Activated naive CD4-positive, alpha-beta T cell treated with anti-CD3 and anti-CD28 coated beads, Interleukin-2, amount 50 U/mL, for 24 hours (primary cell): ENCODE results near the gene UBTD2.
A peak's percentile ranks its signal among the peaks of the same experiment; 100 is the strongest.
"Not testable (repeated sequence)": the region's sequence is repeated elsewhere in the genome, so short reads cannot be mapped to it uniquely, and the experiment has no call there.

Experiments used
- H3K27ac Mint-ChIP-seq: one replicate; pipeline ENCODE4 v1.8.0; 2021; ENCODE audit warnings: mild to moderate bottlenecking, mixed read lengths
- H3K27me3 Mint-ChIP-seq: one replicate; pipeline ENCODE4 v1.8.0; 2021; ENCODE audit warnings: mixed read lengths
- H3K36me3 Mint-ChIP-seq: one replicate; pipeline ENCODE4 v1.8.0; 2021; ENCODE audit warnings: mixed read lengths
- H3K4me1 Mint-ChIP-seq: one replicate; pipeline ENCODE4 v1.8.0; 2021; ENCODE audit warnings: mixed read lengths
- H3K4me3 Mint-ChIP-seq: one replicate; pipeline ENCODE4 v1.8.0; 2021; ENCODE audit warnings: mild to moderate bottlenecking, mixed read lengths
- H3K9me3 Mint-ChIP-seq: one replicate; pipeline ENCODE4 v1.8.0; 2021; ENCODE audit warnings: mixed read lengths

Gene UBTD2

GRCh38 chr5:172302047-172302710, 18.6 kb upstream of the UBTD2 start:
- Mint-ChIP-seq H3K9me3 (no peaks in the 10 kb centered on the region), H3K27ac (no peak overlapping the region), H3K27me3 (peaks cover 2% of the 10 kb centered on the region), H3K4me3 (no peak overlapping the region), H3K4me1 (no peaks in the 10 kb centered on the region), H3K36me3 (no peaks in the 10 kb centered on the region)

GRCh38 chr5:172299916-172300439, 16.4 kb upstream of the UBTD2 start:
- peaks cover 4% of the 10 kb centered on the region for H3K27me3 Mint-ChIP-seq
- H3K36me3 Mint-ChIP-seq, result no peaks in the 10 kb centered on the region
- no peak overlapping the region for H3K27ac Mint-ChIP-seq
- H3K9me3 Mint-ChIP-seq, result no peaks in the 10 kb centered on the region
- no peaks in the 10 kb centered on the region for H3K4me1 Mint-ChIP-seq
- H3K4me3 Mint-ChIP-seq, result no peak overlapping the region

- H3K4me1 Mint-ChIP-seq, result peaks cover 3% of the 10 kb centered on the region
- no peaks in the 10 kb centered on the region for H3K9me3 Mint-ChIP-seq
- no peak overlapping the region for H3K4me3 Mint-ChIP-seq
- H3K36me3 Mint-ChIP-seq, result no peaks in the 10 kb centered on the region
- peaks cover 2% of the 10 kb centered on the region for H3K27me3 Mint-ChIP-seq
- H3K27ac Mint-ChIP-seq, result no peak overlapping the region
Measured at GRCh38 chr5:172294831-172295230, 11.3 kb upstream of the UBTD2 start.

- Mint-ChIP-seq H3K9me3 (no peaks in the 10 kb centered on the region), H3K27ac (no peak overlapping the region), H3K4me3 (no peak overlapping the region), H3K27me3 (peaks cover 2% of the 10 kb centered on the region), H3K36me3 (no peaks in the 10 kb centered on the region), H3K4me1 (peaks cover 3% of the 10 kb centered on the region)
Measured at GRCh38 chr5:172293745-172294342, 10.3 kb upstream of the UBTD2 start.

GRCh38 chr5:172293054-172293744, 9.6 kb upstream of the UBTD2 start:
- peak overlapping the region; percentile 17 for H3K27ac Mint-ChIP-seq
- H3K27me3 Mint-ChIP-seq, result peaks cover 2% of the 10 kb centered on the region
- H3K36me3 Mint-ChIP-seq, result no peaks in the 10 kb centered on the region
- H3K4me3 Mint-ChIP-seq, result no peak overlapping the region
- peaks cover 3% of the 10 kb centered on the region for H3K4me1 Mint-ChIP-seq
- no peaks in the 10 kb centered on the region for H3K9me3 Mint-ChIP-seq

GRCh38 chr5:172291837-172292236, 8.3 kb upstream of the UBTD2 start:
- H3K4me1 Mint-ChIP-seq, H3K4me3 Mint-ChIP-seq, H3K27me3 Mint-ChIP-seq, H3K36me3 Mint-ChIP-seq, H3K9me3 Mint-ChIP-seq, H3K27ac Mint-ChIP-seq: not testable (repeated sequence)

- H3K36me3 Mint-ChIP-seq, result no peaks in the 10 kb centered on the region
- H3K9me3 Mint-ChIP-seq, result no peaks in the 10 kb centered on the region
- H3K4me3 Mint-ChIP-seq, result no peak overlapping the region
- no peaks in the 10 kb centered on the region for H3K27me3 Mint-ChIP-seq
- H3K4me1 Mint-ChIP-seq, result peaks cover 13% of the 10 kb centered on the region
- no peak overlapping the region for H3K27ac Mint-ChIP-seq
Measured at GRCh38 chr5:172288465-172288864, 4.9 kb upstream of the UBTD2 start.

GRCh38 chr5:172287140-172287539, 3.6 kb upstream of the UBTD2 start:
- H3K4me1 Mint-ChIP-seq, result peaks cover 17% of the 10 kb centered on the region
- H3K36me3 Mint-ChIP-seq, H3K9me3 Mint-ChIP-seq, H3K4me3 Mint-ChIP-seq, H3K27ac Mint-ChIP-seq, H3K27me3 Mint-ChIP-seq: not testable (repeated sequence)

- Mint-ChIP-seq H3K27ac (peak overlapping the region; percentile 81), H3K4me1 (peaks cover 32% of the 10 kb centered on the region), H3K27me3 (no peaks in the 10 kb centered on the region), H3K4me3 (peak overlapping the region; percentile 89), H3K9me3 (no peaks in the 10 kb centered on the region), H3K36me3 (no peaks in the 10 kb centered on the region)
Measured at GRCh38 chr5:172285226-172286143, 1.9 kb upstream of the UBTD2 start.

GRCh38 chr5:172284611-172284980, 1.0 kb upstream of the UBTD2 start:
- H3K27ac Mint-ChIP-seq, result peak overlapping the region; percentile 81
- H3K4me3 Mint-ChIP-seq, result peak overlapping the region; percentile 89
- no peaks in the 10 kb centered on the region for H3K36me3 Mint-ChIP-seq
- no peaks in the 10 kb centered on the region for H3K27me3 Mint-ChIP-seq
- no peaks in the 10 kb centered on the region for H3K9me3 Mint-ChIP-seq
- H3K4me1 Mint-ChIP-seq, result peaks cover 35% of the 10 kb centered on the region

GRCh38 chr5:172283862-172284610, 472 bp upstream of the UBTD2 start:
- peak overlapping the region; percentile 89 for H3K4me3 Mint-ChIP-seq
- H3K27ac Mint-ChIP-seq, result peak overlapping the region; percentile 81
- H3K9me3 Mint-ChIP-seq, result no peaks in the 10 kb centered on the region
- no peaks in the 10 kb centered on the region for H3K36me3 Mint-ChIP-seq
- H3K27me3 Mint-ChIP-seq, result no peaks in the 10 kb centered on the region
- peaks cover 38% of the 10 kb centered on the region for H3K4me1 Mint-ChIP-seq

GRCh38 chr5:172282272-172283019, 1.1 kb downstream of the UBTD2 start:
- H3K27me3 Mint-ChIP-seq, result no peaks in the 10 kb centered on the region
- peak overlapping the region; percentile 91 for H3K4me3 Mint-ChIP-seq
- peaks cover 44% of the 10 kb centered on the region for H3K4me1 Mint-ChIP-seq
- H3K36me3 Mint-ChIP-seq, result peaks cover 4% of the 10 kb centered on the region
- H3K9me3 Mint-ChIP-seq, result no peaks in the 10 kb centered on the region
- H3K27ac Mint-ChIP-seq, result peak overlapping the region; percentile 52

GRCh38 chr5:172281346-172281745, 2.2 kb downstream of the UBTD2 start:
- peaks cover 52% of the 10 kb centered on the region for H3K4me1 Mint-ChIP-seq
- H3K36me3 Mint-ChIP-seq, result peaks cover 5% of the 10 kb centered on the region
- H3K27ac Mint-ChIP-seq, result no peak overlapping the region
- H3K4me3 Mint-ChIP-seq, result peak overlapping the region; percentile 91
- H3K27me3 Mint-ChIP-seq, result no peaks in the 10 kb centered on the region
- H3K9me3 Mint-ChIP-seq, result no peaks in the 10 kb centered on the region

- Mint-ChIP-seq H3K9me3 (no peaks in the 10 kb centered on the region), H3K36me3 (peaks cover 6% of the 10 kb centered on the region), H3K4me1 (peaks cover 56% of the 10 kb centered on the region), H3K27me3 (no peaks in the 10 kb centered on the region), H3K27ac (no peak overlapping the region), H3K4me3 (no peak overlapping the region)
Measured at GRCh38 chr5:172280929-172281328, 2.6 kb downstream of the UBTD2 start.
